ENCODE measurements around the gene ZNF318.

ZNF318 gene

GRCh38 chr6:43301081-43301870, 68.2 kb downstream of the ZNF318 start:
- DNase-seq (ENCODE audit: low spot score), result no peak

GRCh38 chr6:43299338-43300293, 69.8 kb downstream of the ZNF318 start:
- no peak for DNase-seq (ENCODE audit: low spot score)

DNA sequence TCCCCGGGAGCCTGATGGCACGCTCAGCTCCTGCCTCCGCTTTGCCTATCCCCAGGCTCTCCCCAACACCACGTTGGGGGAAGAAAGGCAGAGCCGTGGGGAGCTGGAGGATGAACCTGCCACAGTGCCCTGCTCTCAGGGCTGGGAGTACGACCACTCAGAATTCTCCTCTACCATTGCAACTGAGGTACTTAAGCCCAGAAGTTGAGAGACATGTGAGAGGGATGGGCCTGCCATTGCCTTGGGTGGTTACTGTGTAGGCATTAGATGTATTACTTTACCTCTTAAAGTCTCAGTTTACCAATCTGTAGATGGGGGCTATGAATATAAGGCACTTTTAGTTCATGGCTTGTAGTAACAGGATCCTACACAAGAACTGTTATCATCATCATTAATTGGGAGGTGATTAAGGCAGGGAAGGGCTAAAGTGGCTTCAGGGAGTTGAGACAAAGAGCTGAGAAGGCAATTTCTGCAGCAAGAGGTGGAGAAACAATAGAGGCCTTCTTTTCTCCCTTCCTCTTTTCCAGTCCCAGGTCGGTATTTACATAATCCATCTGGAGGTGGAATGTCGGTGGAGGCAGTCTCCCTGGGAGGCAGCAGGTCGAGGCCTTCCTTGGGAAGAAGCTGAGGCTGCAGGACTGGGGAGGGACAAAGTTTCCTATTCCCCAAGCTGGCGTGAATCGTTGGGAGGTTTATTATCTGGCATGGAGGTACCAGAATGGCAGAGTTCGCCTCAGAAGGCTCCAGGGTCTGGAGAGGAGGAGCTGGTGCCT, 70.7 kb downstream of the ZNF318 start:
- DNase-seq (ENCODE audit: low spot score), result no peak

GRCh38 chr6:43297644-43298564, 71.5 kb downstream of the ZNF318 start, which contains the start of gene SLC22A7:
TSS of gene SLC22A7 (plus strand) at chr6:43298260. CDS start at chr6:43298359, 99 bp downstream.
- DNase-seq (ENCODE audit: low spot score), result no peak

GRCh38 chr6:43296780-43297497, 72.5 kb downstream of the ZNF318 start:
- no peak for DNase-seq (ENCODE audit: low spot score)

DNA sequence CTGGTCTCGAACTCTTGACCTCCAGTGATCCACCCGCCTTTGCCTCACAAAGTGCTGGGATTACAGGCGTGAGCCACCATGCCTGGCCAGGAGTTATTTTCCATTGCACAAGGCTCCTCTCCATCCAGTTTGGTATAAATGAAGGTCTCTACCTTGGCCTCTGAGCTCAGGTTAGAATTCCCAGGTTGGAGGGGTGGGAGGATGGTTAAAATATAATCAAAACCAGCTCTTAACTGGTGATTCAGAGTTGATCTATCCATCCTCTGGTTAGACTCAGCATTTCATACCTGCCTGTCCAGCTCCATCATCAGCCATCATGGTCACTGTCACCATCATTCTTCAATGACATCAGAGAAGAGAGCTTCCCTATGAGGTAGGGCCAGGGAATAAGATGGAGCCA, 74.0 kb downstream of the ZNF318 start:
- DNase-seq (ENCODE audit: low spot score), result no peak

DNA sequence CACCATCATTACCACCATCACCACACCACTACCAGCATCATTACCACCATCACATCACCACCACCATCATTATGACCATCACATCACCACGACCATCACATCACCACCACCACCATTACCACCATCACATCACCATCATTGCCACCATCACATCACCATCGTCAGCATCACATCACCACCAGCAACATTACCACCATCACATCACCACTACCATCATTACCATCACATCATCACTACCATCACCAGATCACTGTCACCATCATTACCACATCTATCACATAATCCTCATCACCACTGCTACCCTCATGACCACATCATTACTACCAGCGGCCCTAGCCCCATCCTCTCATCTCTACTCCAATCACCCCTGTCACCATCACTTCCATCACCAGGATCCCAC, 74.9 kb downstream of the ZNF318 start:
- DNase-seq (ENCODE audit: low spot score), result no peak

DNA sequence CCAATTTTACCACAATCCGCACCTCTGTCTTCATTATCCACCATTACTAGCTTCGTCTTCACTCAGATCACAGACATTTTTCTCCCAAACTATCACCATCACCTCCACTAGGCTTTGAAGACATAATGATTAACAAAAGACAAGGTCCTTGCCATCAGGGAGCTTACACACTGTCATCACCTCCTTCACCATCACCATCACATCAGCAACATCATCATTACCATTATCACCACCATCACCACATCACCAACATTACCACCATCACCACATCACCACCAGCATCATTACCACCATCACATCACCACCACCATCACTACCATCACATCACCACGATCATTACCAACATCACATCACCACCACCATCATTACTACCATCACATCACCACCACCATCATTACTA, 75.7 kb downstream of the ZNF318 start:
- no peak for DNase-seq (ENCODE audit: low spot score)

- no peak for DNase-seq (ENCODE audit: low spot score)
These were observed 76.6 kb downstream of the ZNF318 start for GRCh38 chr6:43292763-43293318.

DNA sequence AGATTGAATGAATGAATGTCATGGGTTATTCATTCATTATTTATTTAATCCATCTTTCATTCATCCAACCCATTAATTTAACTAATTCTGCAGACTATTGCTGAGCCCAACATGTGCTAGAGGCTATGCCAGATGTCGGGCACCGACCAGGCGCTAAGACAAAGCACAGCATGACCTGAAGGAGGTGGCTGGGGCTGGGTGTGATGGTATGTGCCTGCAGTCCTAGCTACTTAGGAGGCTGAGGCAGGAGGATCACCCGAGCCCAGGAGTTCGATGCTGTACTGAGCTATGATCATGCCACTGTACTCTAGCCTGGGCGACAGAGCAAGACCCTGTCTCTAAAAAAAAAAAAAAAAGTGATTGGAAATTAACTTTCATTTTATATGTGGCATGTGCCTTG, 77.1 kb downstream of the ZNF318 start:
- no peak for DNase-seq (ENCODE audit: low spot score)

DNA sequence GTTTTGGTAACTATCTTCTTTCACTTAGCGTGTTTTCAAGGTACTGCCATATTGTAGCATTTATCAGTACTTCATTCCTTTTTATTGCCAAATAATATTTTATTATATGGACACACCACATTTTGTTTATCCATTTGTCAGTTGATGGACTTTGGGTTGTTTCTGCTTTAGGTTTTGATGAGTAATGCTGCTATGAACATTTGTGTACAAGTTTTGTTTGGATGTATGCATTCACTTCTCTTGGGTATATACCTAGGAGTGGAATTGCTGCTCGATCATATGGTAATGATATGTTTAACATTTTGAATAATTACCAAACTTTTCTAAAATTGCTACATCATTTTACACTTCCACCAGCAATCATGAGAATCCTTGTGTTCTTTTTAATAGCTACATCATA, 77.7 kb downstream of the ZNF318 start:
- DNase-seq (ENCODE audit: low spot score), result no peak

DNA sequence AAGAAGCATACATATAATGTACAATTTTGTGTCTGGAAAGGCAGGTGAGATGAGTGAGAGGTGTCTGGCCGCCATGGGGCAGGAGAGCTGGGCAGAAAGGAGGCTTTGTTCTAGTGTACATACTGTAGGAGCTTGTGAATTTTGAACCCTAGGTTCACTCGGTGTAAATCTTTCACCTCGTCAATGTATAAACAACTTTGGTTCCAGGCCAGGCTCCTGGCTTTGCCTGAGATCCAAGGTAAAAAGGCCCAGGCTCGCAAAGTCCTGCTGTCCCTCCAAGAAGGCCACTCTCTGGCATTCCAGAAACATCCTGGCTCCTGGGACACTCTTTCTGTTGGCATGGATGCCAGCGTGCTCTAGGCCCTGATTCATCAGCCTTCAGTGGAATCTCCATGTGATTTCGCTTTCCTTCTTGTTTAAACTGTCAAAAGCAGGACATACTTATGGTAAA, 78.5 kb downstream of the ZNF318 start:
- no peak for DNase-seq (ENCODE audit: low spot score)

DNA sequence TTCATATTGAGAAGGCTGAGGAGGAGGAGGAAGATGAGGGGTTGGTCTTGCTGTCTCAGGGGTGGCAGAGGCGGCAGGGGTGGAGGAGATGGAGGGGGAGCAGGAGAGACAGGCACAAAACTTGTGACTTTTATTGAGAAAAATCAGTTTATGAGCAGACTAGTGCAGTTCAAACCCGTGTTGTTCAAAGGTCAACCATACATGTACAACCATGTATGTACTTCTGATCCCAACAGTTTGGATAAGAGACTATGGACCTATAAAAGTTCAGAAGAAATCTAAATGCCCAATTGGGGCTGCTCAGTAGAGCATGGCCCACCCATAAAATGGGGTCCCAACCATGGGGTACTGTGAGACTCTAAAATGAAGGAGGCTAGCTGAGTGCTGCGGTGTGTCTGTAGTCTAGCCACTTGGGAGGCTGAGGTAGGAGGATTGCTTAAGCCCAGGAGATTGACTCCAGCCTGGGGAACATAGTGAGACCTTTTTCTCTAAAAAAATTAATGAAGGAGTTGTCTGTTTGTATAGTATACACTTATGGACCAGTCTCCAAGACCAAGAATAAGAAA, 79.0 kb downstream of the ZNF318 start:
- DNase-seq (ENCODE audit: low spot score), result no peak

GRCh38 chr6:43287717-43288679, 81.4 kb downstream of the ZNF318 start:
- DNase-seq (ENCODE audit: low spot score), result no peak

- no peak for DNase-seq (ENCODE audit: low spot score)
These were observed 82.3 kb downstream of the ZNF318 start for GRCh38 chr6:43286980-43287716.

DNA sequence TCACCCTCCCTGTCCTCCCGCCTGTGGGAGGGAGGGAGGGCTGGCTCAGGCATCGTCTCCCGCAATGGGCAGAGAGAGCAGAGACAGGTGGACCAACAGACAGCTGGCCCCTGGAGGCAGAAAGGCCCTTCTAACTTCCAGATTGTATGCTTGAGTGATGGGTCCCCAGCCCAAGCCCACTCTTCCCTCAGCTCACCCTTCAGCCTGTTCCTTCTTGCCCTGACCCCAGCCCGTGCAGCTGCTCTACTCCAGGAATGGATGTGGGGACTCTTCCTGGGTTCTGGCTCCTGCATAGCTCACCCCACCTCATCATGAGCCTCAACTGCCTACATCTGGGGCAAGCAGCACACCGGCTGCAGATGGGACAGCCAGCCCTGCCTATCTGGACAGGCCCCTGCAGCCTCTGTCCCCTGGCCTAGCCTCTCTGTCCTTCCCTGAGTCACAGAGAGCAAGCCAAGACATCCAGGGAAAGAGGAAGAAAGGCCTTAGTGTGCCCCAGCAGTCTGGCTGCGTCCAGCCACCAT, 82.9 kb downstream of the ZNF318 start:
- DNase-seq (ENCODE audit: low spot score), result no peak

Data from germinal center (tissue), 1 donor.